ENCODE measurements around the gene SBF1. TPM values are rescaled to one million over a fixed set of nuclear protein-coding genes. Genes with fewer than 3 reads are reported as not detected.
"Not testable (repeated sequence)": the region's sequence is repeated elsewhere in the genome, so short reads cannot be mapped to it uniquely, and the experiment has no call there.

The SBF1 gene
- total RNA-seq (2014; rRNA removed; shearing (Covaris generic)) = 61.5 and 86.1 TPM in 2 replicates

GRCh38 chr22:50474710-50475651 is at the start of gene SBF1:
Gene SBF1 (minus strand): TSS chr22:50475035. CDS start chr22:50474840, 195 bp downstream.
- in situ Hi-C loops (cut with HindIII; ENCODE audit: low sequenced_read_pairs) = no loop called here
- peak; percentile 94 for DNase-seq (ENCODE audit: low spot score)

GRCh38 chr22:50523806-50524675 is 49.2 kb upstream of the SBF1 start:
- no peak for DNase-seq (ENCODE audit: low spot score)
- in situ Hi-C loops (cut with HindIII; ENCODE audit: low sequenced_read_pairs) = no loop called here

GRCh38 chr22:50523458-50523805 is 48.6 kb upstream of the SBF1 start:
- in situ Hi-C loops (cut with HindIII; ENCODE audit: low sequenced_read_pairs) = no loop called here
- no peak for DNase-seq (ENCODE audit: low spot score)

- in situ Hi-C loops (cut with HindIII; ENCODE audit: low sequenced_read_pairs) = no loop called here
- DNase-seq (ENCODE audit: low spot score) = no peak
Measured at GRCh38 chr22:50522806-50523438, 48.1 kb upstream of the SBF1 start.

DNA sequence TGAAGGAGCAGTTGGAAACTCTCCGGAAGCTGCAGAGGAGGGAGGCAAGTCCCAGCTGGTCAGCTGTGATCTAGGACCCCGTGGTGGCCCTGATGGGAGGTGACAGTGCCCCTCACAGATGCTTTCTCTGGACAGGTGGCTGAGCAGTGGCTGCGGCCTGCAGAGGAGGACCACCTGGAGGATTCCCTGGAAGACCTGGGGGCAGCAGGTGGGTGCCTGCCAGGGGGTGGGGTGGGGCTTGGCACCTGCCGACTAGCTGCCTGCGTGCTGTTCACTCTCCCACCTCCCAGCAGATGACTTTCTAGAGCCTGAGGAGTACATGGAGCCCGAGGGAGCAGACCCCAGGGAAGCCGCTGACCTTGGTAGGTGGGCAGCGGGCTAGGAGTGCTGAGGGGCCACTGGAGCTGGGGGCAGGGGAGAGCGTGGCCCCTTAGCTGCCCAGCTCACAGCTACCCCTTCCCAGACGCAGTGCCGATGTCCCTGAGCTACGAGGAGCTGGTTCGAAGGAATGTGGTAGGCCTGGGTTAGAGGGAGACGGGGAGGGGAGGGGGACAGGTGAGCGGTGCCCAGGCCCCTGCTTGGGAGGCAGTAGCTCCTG is 47.5 kb upstream of the SBF1 start:
- DNase-seq (ENCODE audit: low spot score) = no peak
- in situ Hi-C loops (cut with HindIII; ENCODE audit: low sequenced_read_pairs) = no loop called here

DNA sequence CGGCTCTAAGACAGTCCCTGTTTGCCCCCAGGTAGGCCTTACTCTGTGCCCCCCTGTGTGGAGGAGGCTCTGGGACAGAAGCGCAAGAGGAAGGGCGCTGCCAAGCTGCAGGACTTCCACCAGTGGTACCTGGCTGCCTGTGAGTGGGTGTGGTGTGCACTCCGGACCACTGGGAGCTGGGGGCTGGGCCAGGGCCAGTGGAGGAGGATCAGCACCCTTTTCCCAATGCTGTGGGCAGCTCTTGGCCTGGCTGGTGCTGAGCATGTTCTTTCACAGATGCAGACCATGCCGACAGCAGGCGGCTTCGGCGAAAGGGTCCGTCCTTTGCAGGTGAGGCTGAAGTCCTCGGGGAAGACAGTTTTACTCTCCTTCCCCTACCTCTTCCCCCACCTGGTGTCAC is 46.9 kb upstream of the SBF1 start:
- no peak for DNase-seq (ENCODE audit: low spot score)
- in situ Hi-C loops (cut with HindIII; ENCODE audit: low sequenced_read_pairs) = no loop called here

DNA sequence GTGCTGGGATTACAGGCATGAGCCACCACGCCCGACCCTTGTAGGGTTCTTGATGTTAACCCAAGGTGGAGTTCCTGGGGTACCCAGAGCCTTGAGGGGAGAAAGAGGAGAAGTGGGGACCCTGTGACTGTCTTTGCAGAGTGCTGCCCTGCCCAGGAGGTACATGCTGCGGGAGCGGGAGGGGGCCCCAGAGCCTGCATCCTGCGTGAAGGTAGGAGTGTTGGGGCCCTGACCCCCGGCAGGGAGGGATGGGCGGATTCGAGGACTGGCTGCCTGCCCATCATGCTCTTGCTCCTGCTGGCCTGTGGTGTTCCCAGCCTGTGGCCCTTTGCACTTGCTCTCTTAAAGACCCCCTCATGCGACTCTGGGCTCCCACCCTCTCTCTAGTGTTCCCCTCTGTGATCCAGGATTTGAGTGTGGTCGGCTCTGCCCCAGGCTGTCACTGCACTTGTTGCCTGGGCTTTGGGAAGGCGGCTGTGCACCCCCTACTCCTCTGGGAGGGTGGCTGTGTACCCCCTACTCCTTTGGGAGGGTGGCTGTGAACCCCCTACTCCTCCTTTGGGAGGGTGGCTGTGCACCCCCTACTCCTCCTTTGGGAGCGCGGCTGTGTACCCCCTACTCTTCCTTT is 46.1 kb upstream of the SBF1 start:
- in situ Hi-C loops (cut with HindIII; ENCODE audit: low sequenced_read_pairs) = no loop called here

DNA sequence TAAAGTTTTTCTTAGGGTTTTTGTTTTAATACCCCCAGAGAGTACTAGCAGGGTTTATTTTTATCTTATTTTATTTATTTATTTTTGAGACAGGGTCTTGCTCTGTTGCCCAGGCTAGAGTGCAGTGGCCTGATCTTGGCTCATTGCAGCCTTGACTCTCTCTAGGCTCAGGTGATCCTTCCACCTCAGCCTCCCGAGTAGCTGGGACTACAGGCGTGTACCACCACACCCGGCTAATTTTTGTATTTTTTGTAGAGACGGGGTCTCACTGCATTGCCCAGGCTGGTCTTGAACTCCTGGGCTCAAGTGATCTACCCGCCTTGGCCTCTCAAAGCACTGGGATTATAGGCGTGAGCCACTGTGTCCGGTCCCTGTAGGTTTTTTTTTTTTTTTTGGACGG is 45.3 kb upstream of the SBF1 start:
- DNase-seq (ENCODE audit: low spot score); in situ Hi-C loops (cut with HindIII; ENCODE audit: low sequenced_read_pairs): not testable (repeated sequence)

More for the DNA sequence above, 46.1 kb upstream of the SBF1 start:
- no peak for DNase-seq (ENCODE audit: low spot score)

- no peak for DNase-seq (ENCODE audit: low spot score)
- in situ Hi-C loops (cut with HindIII; ENCODE audit: low sequenced_read_pairs) = no loop called here
Measured at GRCh38 chr22:50519151-50519550, 44.3 kb upstream of the SBF1 start.

- no peak for DNase-seq (ENCODE audit: low spot score)
- in situ Hi-C loops (cut with HindIII; ENCODE audit: low sequenced_read_pairs) = no loop called here
Measured at GRCh38 chr22:50518606-50519005, 43.8 kb upstream of the SBF1 start.

- in situ Hi-C loops (cut with HindIII; ENCODE audit: low sequenced_read_pairs) = no loop called here
- DNase-seq (ENCODE audit: low spot score) = no peak
Measured at GRCh38 chr22:50517495-50518260, 42.8 kb upstream of the SBF1 start.

DNA sequence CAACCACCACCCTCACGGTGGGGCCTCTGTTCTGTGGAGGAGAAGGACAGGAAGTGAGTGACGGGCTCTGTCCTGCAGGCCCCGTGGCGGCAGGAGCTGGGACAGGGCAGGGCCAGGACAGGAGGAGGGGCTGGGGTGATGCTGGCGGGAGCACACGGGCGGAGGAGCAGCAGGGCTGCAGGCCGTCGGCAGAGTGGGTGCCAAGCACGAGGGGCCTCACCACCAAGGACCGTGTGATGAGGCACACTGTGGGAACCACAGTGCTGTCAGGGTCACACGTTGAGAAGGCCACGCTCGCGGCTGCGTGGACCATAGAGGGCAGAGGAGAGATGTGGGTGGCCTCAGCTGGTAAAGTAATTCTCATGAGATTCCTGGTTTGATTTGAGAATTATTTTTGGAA is 42.1 kb upstream of the SBF1 start:
- DNase-seq (ENCODE audit: low spot score) = no peak
- in situ Hi-C loops (cut with HindIII; ENCODE audit: low sequenced_read_pairs) = no loop called here

GRCh38 chr22:50516068-50516467 is 41.2 kb upstream of the SBF1 start:
- in situ Hi-C loops (cut with HindIII; ENCODE audit: low sequenced_read_pairs) = no loop called here
- no peak for DNase-seq (ENCODE audit: low spot score)

DNA sequence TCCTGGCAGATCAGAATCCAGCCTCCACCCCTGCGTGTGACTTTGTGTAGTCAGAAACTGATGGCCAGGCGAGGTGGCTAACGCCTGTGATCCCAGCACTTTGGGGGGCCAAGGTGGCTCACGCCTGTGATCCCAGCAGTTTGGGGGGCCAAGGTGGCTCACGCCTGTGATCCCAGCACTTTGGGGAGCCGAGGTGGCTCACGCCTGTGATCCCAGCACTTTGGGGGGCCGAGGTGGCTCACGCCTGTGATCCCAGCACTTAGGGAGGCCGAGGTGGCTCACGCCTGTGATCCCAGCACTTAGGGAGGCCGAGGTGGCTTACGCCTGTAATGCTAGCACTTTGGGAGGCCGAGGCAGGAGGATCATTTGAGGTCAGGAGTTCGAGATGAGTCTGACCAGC is 38.3 kb upstream of the SBF1 start:
- in situ Hi-C loops (cut with HindIII; ENCODE audit: low sequenced_read_pairs) = no loop called here
- no peak for DNase-seq (ENCODE audit: low spot score)

DNA sequence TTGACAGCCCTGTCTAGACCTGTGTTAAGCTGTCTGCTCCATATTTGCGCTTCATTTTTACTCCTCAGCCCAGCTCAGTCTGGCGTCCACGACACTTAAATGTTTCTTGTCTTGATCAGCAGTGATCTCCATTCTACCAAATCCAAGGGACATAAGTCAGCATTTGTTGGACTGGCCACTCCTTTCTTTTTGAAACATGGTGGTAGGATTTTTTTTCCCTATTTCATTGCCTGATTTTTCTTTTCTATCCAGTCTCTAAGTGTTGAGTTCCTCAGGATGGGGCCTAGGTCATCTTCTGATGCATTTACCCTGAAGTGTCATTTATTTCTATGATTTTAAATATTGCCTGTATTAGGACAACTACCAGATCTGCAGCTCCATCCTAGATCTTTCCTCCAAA is 34.1 kb upstream of the SBF1 start:
- in situ Hi-C loops (cut with HindIII; ENCODE audit: low sequenced_read_pairs) = no loop called here
- no peak for DNase-seq (ENCODE audit: low spot score)

- peak; percentile 97 for DNase-seq (ENCODE audit: low spot score)
- in situ Hi-C loops (cut with HindIII; ENCODE audit: low sequenced_read_pairs) = no loop called here
Measured at GRCh38 chr22:50507991-50508884, 33.4 kb upstream of the SBF1 start, which contains the start of gene NCAPH2. Gene NCAPH2 (plus strand): TSS chr22:50508224. CDS start chr22:50508338, 114 bp downstream.

- in situ Hi-C loops (cut with HindIII; ENCODE audit: low sequenced_read_pairs) = no loop called here
- no peak for DNase-seq (ENCODE audit: low spot score)
Measured at GRCh38 chr22:50507421-50507990, 32.7 kb upstream of the SBF1 start, which contains the start of gene LMF2. Gene LMF2 (minus strand): TSS chr22:50507702. CDS start chr22:50507675, 27 bp downstream.
